Adrenal gland (tissue), 12 donors: ENCODE data around the gene INTS6L. TPM values are rescaled to one million over a fixed set of nuclear protein-coding genes. Genes with fewer than 3 reads are reported as not detected.
A peak's percentile ranks its signal among the peaks of the same experiment; 100 is the strongest.

Experiments
- DNase-seq, 7 donors: peaks; one replicate each; pipeline ENCODE4 v3.0.0-alpha.2; 2019 to 2020
- H3K27ac ChIP-seq, 5 donors: fragments of 200-600 bp; sonication (generic) in 4 of 5; 1 replicate in 3 of 5; 2 replicates in 2 of 5; pipeline versions ENCODE4 v1.5.1 to v1.8.0; 2016 to 2020; ENCODE audit warnings: mild to moderate bottlenecking in 1 of 5
- H3K27me3 ChIP-seq: fragments of 200-600 bp; 2 replicates; pipeline ENCODE4 v1.8.0; 2021
- H3K36me3 ChIP-seq, 2 donors: fragments of 200-600 bp; replicated peaks in 1 of 2; 1 replicate in 1 of 2; 2 replicates in 1 of 2; pipeline versions ENCODE4 v1.5.1 to v1.8.0; 2018 to 2022
- H3K4me1 ChIP-seq, 2 donors: fragments of 200-600 bp; replicated peaks in 1 of 2; 1 replicate in 1 of 2; 2 replicates in 1 of 2; pipeline versions ENCODE4 v1.5.1 to v1.8.0; 2018 to 2021
- H3K4me3 ChIP-seq, 4 donors: fragments of 200-600 bp; sonication (generic) in 3 of 4; one replicate each; pipeline ENCODE4 v1.5.1; 2016 to 2018
- H3K9me3 ChIP-seq, 3 donors: fragments of 200-600 bp; sonication (generic) in 1 of 3; replicated peaks in 1 of 3; 1 replicate in 2 of 3; 2 replicates in 1 of 3; pipeline versions ENCODE4 v1.5.1 to v1.8.0; 2016 to 2021
- POLR2A ChIP-seq, 2 donors: fragments of 450-650 bp; IDR thresholded peaks; one replicate each; pipeline ENCODE4 v1.6.1; 2017; ENCODE audit warnings: antibody characterized with exemption in 2 of 2, mild to moderate bottlenecking in 2 of 2, moderate library complexity in 1 of 2
- WGBS, 4 donors: extraction: QIAGEN DNeasy Blood & Tissue Kit in 2 of 4; methylation state at CpG; one replicate each; pipeline versions ENCODE4 v1.1.5 to v1.1.7; 2013 to 2017; 5-methylcytosine and 5-hydroxymethylcytosine counted together
- intact Hi-C, 2 donors: fragments of 100-400 bp; cut with DNase I; formaldehyde crosslinking; loops; one replicate each; pipeline versions ENCODE4 v1.14.1 to v1.15.0; 2022 to 2023
- polyA plus RNA-seq, 3 donors: library from polyadenylated mRNA; stranded (reverse); fragments of 200-250 nt in 2 of 3; fragments of 350-450 nt in 1 of 3; fragmentation: Illumina TruSeq in 1 of 3; extraction: RNeasy Lipid Tissue Mini Kit (QIAGEN cat#74804) in 1 of 3; gene quantifications; one replicate each; pipeline ENCODE4 v1.2.3, GENCODE V29; 2013 to 2014
- total RNA-seq, 9 donors: library from RNA; depleted of rRNA in 4 of 9; stranded (reverse); fragments of >200 nt in 4 of 9; fragments of 120-200 nt in 1 of 9; fragmentation: NEBNext Ultra II Directional in 1 of 9; extraction: Animal tissue kit (Norgen Biotek cat#: 25700) in 1 of 9; gene quantifications; one replicate each; pipeline versions ENCODE4 v1.1.0 to v1.2.4, GENCODE V29; 2013 to 2023
- TF ChIP-seq, protein P1 (sequence below), 6 experiments: fragments of 450-650 bp in 4 of 6; fragments of 200-600 bp in 2 of 6; sonication (generic) in 1 of 6; IDR thresholded peaks; 1 replicate in 5 of 6; 2 replicates in 1 of 6; pipeline versions ENCODE4 v1.5.1 to v1.8.0; 2016 to 2021; ENCODE audit warnings: antibody characterized with exemption in 6 of 6, mild to moderate bottlenecking in 2 of 6, moderate library complexity in 1 of 6
- donor health status: healthy with polysubstance abuse.
- donor health status: Bipolar disorder and iron deficiency.
- donor health status: DM: yes; HTN: yes; CAD: no.
- donor health status: DM: no; HTN: no; CAD: no.
- donor health status: DM: no; HTN: no; CAD: no.
- donor health status: DM: yes; HTN: yes; CAD: no.

The INTS6L gene
- total and polyA plus RNA-seq, 12 donors, result 7.5 to 85.0 (median 14.8) TPM

- no peak for TF ChIP-seq POLR2A (IDR thresholded peaks at IDR 0.05)
- TF ChIP-seq, protein P1, sequence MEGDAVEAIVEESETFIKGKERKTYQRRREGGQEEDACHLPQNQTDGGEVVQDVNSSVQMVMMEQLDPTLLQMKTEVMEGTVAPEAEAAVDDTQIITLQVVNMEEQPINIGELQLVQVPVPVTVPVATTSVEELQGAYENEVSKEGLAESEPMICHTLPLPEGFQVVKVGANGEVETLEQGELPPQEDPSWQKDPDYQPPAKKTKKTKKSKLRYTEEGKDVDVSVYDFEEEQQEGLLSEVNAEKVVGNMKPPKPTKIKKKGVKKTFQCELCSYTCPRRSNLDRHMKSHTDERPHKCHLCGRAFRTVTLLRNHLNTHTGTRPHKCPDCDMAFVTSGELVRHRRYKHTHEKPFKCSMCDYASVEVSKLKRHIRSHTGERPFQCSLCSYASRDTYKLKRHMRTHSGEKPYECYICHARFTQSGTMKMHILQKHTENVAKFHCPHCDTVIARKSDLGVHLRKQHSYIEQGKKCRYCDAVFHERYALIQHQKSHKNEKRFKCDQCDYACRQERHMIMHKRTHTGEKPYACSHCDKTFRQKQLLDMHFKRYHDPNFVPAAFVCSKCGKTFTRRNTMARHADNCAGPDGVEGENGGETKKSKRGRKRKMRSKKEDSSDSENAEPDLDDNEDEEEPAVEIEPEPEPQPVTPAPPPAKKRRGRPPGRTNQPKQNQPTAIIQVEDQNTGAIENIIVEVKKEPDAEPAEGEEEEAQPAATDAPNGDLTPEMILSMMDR (IDR thresholded peaks at IDR 0.05), result no peak
- intact Hi-C loops, result no loop called here
- 68 to 75% (median 74%) methylated on average over 20 of the region's 20 CpGs for WGBS, 4 donors
These were observed 2.6 kb downstream of the INTS6L start for GRCh38 chrX:135522878-135523693.

GRCh38 chrX:135528254-135528653, 7.8 kb downstream of the INTS6L start:
- no peak overlapping the region for H3K4me3 ChIP-seq
- no peak overlapping the region for H3K27ac ChIP-seq
- no peaks in the 10 kb centered on the region for H3K9me3 ChIP-seq
- no peaks in the 10 kb centered on the region for H3K4me1 ChIP-seq
- WGBS, 4 donors, result 63 to 98% (median 83%) methylated on average over 5 of the region's 5 CpGs
- TF ChIP-seq, protein P1 (IDR thresholded peaks at IDR 0.05), result no peak
- no peak for TF ChIP-seq POLR2A (IDR thresholded peaks at IDR 0.05)
- H3K36me3 ChIP-seq, result no peaks in the 10 kb centered on the region
- H3K27me3 ChIP-seq, result no peaks in the 10 kb centered on the region
- intact Hi-C loops, result no loop called here
- no peak for DNase-seq

More at GRCh38 chrX:135522878-135523693, 2.6 kb downstream of the INTS6L start:
- Histone ChIP-seq H3K27me3 (peaks cover 2% of the 10 kb centered on the region), H3K4me3 (peak overlapping the region in 1 of 4 donors; percentile 82), H3K9me3 (no peaks in the 10 kb centered on the region), H3K36me3 (no peaks in the 10 kb centered on the region), H3K27ac (peak overlapping the region in 3 of 5 donors; percentile 74 to 92 (median 80)), H3K4me1 (no peaks in the 10 kb centered on the region)
- no peak for DNase-seq

DNA sequence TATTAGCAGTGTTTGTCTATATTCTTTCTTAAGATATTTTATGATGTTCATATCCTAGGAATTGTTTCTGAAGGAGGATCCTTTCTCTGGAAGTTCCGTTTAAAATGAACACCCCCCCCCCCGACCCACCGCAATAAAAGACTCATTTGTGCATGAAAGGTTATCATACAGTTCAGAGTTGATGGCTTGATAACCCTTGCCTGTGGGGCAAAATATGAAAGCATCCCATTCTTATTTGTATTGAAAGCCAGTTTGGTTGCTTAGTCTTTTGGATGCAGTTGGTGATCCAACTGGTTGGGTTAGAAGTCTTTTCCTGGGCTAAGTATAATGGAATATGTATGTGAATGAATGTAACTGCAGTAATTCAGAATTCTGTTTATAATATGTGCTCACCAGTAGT, 8.3 kb downstream of the INTS6L start:
- H3K4me3 ChIP-seq, result no peak overlapping the region
- no peaks in the 10 kb centered on the region for H3K4me1 ChIP-seq
- TF ChIP-seq, protein P1 (IDR thresholded peaks at IDR 0.05), result no peak
- no peak for TF ChIP-seq POLR2A (IDR thresholded peaks at IDR 0.05)
- H3K27ac ChIP-seq, result no peak overlapping the region
- H3K27me3 ChIP-seq, result no peaks in the 10 kb centered on the region
- no peaks in the 10 kb centered on the region for H3K36me3 ChIP-seq
- H3K9me3 ChIP-seq, result no peaks in the 10 kb centered on the region
- no peak for DNase-seq
- intact Hi-C loops, result no loop called here
- 48 to 82% (median 69%) methylated on average over 3 of the region's 3 CpGs for WGBS, 4 donors

GRCh38 chrX:135530097-135530496, 9.6 kb downstream of the INTS6L start:
- H3K4me3 ChIP-seq, result no peak overlapping the region
- H3K36me3 ChIP-seq, result no peaks in the 10 kb centered on the region
- H3K9me3 ChIP-seq, result no peaks in the 10 kb centered on the region
- no peak for DNase-seq
- H3K4me1 ChIP-seq, result peaks cover 0 to 5% of the 10 kb centered on the region in 2 donors
- TF ChIP-seq POLR2A (IDR thresholded peaks at IDR 0.05), result no peak
- TF ChIP-seq, protein P1 (IDR thresholded peaks at IDR 0.05), result no peak
- 93 to 97% (median 96%) methylated on average over 1 of the region's 1 CpG for WGBS, 4 donors
- no peak overlapping the region for H3K27ac ChIP-seq
- H3K27me3 ChIP-seq, result no peaks in the 10 kb centered on the region
- intact Hi-C loops, result no loop called here
